Measurements from ENCODE around the gene CDCP1.
"Not testable (repeated sequence)": the region's sequence is repeated elsewhere in the genome, so short reads cannot be mapped to it uniquely, and the experiment has no call there.

Gene CDCP1

DNA sequence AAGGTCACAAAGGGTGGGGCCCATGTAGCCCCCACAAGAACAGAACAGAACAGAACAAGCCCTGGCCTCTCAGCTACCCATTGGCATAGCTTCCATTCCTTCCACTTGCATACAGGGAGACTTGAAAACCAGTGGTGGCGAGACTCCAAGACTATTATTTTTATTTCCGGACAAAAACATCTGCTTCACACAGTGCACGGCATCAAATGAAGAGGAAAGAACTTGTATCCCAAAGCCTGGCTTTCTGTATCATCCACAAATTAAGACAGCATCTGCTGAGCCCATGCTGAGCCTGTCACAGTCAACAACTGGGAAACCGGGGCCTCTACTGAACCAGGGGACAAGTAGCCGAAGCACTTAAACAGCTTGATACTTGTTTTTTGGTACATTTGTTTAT is 64.0 kb downstream of the CDCP1 start:
- DNase-seq: peak; percentile 37

DNA sequence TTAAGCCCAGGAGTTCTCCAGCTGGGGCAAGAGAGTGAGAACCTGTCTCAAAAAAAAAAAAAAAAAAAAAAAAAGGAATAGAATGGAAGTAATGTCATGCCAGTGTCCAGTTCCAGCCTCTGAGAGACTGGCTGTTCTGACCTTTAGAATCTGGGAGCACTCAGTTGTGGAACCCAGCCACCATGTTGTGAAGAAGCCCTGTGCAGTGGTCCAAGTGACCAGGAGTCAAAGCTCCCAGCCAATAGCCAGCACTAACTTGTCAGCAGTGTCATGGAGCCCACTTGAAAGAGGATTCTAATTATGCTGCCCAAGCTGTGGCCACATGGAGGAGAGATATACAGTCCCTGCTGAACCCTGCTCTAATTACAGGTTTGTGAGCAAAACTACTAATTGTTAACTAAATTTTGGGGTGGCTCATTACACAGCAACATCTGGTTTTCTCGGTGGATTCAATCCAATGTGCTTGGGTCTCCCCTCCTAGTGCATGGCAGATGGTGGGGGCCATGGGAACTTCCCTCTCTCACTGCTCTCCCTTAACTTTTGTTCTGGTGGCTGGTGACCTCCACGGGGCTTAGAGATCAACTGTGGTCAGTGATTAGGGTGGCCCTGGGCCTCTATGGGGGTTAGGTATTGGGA is 64.6 kb downstream of the CDCP1 start:
- DNase-seq: no peak

DNA sequence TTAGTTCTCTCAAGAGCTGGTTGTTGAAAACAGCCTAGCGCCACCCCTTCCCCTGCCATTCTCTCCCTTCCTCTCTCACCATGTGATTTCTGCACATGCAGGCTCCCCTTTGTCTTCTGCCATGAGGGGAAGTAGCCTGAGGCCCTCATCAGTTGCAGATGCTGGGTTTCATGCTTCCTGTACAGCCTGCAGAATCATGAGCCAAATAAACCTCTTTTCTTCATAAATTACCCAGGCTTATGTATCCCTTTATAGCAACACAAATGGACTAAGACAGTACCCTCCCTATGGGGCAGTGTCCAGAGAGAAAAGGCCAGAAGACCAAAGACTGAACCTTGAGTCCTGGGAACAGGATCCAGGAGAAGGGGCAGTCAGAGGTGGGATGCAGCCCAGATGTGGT is 65.4 kb downstream of the CDCP1 start:
- no peak for DNase-seq

DNA sequence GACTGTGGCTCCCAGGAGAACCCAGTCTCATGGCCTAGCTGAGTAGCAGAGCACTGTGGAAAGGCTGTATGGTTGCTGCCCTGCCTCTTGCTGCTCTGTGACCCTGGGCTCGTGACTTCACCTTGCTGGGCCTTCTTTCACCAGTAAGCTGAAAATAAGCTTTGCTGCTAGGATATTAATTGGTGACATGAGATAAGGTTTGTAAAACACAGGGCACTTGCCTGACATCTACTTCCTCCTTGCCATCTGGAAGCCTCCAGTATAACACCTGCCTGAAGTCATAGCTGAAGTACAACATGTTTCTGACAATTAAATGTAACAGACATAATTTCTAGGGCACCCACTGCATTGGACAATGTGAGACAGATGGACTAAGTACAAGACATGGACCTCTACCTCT is 66.5 kb downstream of the CDCP1 start:
- no peak for DNase-seq

DNA sequence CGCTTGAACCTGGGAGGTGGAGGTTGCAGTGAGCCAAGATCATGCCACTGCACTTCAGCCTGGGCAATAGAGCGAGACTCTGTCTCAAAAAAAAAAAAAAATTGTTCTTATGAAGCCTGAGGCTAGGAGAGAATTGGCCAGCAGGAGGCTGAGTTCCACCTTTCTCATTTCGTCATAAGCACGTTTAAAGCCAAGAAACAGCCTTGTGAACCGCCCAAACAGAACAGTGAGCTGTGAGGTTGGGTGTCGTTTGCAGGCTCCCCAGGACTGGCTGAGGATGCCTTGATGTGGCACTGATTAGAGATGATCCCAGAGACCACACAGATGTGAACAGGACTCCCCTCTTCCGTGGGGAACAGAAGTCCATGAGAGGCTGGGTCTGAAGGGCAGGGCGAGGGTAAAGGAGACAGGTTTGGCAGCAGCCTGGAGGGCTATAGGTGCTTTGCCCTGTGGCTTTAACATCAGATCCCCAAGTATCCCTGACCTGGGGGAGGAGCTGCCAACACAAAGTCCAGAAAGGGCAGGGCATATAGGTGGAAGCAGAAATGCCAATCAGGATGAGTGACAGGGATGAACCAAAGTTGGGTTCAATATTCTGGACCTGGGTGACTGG is 67.2 kb downstream of the CDCP1 start:
- DNase-seq: no peak

DNA sequence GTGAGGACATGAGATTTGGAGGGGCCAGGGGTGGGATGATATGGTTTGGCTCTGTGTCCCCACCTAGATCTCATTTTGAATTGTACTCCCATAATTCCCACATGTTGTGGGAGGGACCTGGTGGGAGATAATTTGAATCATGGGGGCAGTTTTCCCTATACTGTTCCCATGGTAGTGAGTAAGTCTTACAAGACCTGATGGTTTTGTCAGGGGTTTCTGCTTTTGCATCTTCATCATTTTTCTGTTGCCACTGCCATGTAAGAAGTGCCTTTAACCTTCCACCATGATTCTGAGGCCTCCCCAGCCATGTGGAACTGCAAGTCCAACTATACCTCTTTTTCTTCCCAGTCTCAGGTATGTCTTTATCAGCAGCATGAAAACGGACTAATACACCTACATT is 67.9 kb downstream of the CDCP1 start:
- not testable (repeated sequence) for DNase-seq

DNA sequence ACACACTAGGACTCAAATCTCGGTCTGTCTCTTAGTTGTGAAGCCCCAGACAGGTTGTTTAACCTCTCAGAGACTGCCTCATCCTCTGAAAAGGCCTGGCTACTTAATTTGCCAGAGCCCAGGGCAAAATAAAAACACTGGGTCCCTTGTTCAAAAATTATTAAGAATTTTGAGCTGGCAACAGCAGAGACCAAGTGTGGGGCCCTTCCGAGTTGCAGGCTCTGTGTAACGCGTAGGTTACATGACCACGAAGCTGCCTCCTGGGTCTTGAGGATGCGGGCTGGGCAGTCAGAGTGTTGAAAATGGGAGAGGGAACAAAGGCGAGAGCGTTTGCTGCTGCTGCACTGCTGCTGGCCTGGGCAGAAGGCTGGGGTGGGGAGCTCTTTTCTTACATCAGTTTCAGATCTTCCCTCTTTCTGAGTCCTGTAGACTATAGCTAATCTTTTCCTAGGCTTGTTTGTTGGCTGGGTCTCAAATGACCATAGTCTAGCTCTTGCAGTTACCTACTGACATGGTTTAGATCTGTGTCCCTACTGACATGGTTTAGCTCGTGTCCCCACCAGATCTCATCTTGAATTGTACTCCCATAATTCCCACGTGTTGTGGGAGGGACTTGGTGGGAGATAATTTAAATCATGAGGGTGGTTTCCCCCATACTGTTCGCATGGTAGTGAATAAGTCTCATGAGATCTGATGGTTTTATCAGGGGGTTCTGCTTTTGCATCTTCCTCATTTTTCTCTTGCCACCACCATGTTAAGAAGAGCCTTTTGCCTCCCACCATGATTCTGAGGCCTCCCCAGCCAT is 70.2 kb downstream of the CDCP1 start:
- no peak for DNase-seq

DNA sequence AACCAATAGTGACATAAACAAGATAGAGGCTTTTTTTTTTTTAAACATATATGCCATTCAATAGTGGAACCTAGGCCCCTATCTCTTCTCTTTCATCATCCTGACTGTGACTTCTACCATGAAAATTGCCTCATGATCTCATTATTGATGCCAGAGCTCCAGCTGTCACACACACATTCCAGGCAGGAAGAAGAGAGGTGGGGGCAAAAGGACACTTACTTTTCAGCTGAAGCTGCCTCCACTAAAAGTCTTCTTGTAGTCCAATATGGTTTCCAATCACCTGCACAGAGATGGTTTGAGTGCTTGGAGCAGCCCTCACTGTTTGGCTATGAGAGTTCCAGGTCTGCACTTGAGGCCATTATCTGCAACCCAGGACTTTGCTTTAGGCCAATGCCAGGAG is 75.1 kb downstream of the CDCP1 start:
- no peak for DNase-seq

DNA sequence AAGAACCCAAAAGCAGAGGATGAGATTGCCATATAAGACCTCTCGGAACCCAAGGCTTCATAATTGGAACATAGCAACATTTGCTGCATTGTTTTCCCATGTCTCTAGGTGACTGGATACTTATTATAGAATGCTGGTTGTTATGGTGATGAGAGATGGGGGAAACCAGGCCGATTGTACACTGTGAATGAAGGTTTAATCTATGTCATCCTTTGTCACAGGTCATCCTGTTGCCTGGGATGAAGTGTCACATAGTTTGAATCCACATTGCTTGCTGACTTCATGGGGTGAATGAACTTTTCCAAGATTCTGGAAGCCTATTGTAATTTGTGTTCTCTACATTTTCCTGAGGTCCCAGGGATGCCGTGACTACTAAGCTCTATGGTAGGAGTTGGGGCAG is 78.2 kb downstream of the CDCP1 start:
- DNase-seq: no peak

DNA sequence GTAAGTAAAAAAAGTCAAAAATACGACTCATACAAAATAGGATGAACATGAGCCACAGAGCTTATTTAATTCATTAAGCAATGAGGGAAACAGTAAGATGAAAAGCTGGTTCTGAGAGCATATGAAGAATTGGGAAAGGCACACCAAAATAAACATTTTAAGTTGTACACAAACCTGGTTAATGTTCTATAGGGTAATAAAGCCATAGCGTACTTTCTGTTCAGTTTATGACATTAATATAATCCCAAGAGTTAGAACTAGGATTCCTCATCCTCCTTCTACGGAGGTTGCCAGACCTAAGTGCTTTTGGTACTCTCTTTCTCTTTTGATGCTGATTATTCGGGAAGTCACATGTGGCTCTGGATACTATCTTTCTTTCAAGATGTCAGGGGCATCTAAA is 78.7 kb downstream of the CDCP1 start:
- no peak for DNase-seq

DNA sequence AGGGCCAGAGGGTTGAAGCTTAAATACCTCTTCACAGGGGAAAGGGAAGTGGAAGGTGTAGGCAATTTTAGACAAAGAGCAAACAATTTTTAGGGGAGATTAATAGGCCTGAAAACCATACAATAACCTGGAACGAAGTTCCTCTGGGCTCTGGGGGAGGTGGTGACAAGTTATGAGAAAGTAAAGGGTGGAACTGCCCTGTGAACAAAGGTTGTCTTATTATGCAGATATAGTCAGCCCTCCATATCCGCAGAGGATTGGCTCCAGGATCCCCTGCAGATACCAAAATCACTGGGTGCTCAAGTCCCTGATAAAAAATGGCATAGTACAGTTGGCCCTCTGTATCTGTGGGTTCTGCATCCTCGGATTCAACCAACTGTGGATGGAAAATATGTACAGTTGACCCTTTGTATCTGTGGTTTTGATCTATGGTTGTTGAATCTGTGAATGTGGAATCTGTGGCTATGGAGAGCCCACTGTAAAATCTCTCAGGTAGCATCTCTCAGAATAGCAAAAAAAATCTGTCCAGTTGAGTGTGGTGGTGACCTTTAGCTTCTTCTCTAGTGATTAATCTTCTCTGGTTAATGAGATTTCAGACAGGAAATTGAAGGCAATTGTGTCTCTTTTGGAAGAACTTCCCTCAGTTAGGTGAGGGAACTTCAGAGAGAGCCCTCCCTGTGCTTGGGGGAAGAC is 79.9 kb downstream of the CDCP1 start:
- no peak for DNase-seq

DNA sequence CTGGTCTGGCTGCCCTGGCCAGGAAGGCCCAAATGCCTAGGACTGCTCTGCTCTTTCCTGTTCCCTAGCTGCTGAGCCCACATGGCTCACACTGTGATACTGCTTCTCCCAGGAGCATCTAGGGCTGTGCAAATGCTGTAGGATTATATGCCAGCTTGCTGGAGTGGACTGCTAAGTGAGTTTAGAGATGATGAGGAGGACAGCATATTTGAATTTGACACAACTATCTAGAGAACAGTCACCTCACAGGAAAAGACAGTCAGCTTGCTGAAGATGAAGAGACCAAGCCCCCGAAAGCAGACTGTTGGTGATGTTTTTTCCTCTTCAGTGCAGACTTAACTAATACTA is 80.8 kb downstream of the CDCP1 start:
- no peak for DNase-seq

DNA sequence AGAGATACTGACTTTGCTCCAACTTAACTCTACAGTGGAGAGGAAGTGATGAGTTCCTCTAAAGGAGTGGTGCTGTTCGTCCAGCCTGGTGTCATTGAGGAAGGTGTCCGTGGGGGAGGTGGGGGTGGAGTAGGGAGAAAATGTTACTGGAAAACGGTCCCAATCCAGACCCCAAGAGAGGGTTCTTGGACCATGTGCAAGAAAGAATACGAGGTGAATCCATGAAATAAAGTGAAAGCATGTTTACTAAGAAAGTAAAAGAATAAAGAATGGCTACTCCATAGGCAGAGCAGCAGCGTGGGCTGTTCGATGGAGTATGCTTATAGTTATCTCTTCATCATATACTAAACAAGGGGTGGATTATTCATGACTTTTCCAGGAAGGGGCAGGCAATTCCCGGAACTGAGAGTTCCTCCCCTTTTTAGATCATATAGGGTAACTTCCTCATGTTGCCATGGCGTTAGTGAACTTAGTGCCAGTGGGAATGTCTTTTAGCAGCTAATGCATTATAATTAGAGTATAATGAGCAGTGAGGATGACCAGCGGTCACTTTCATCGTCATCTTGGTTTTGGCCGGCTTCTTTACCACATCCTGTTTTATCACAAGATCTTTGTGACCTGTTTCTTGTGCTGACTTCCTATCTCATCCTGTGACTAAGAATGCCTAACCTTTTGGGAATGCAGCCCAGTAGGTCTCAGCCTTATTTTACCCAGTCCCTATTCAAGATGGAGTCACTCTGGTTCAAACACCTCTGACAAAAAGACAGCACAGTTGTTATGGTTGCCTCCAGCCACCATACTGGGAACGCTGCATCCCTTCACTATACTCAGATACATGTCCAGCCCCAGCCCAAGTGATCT is 81.4 kb downstream of the CDCP1 start:
- DNase-seq: no peak

DNA sequence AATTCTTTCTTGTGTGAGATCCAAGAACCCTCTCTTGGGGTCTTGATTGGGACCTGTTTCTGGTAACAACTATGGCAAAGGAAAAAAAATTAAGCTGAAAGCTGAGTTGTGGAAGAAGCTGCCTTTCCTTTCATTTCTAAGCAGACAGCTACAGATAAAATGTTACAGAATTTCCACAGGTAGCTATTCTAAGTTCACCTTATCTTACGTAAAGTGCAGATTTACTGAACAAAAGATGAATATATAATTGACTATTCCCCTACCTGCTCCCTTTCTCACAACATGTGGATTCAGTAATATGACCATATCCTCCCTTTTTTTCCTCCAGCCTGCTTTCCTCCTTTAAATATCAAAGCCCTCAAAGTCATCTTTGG is 83.5 kb downstream of the CDCP1 start:
- DNase-seq: no peak

DNA sequence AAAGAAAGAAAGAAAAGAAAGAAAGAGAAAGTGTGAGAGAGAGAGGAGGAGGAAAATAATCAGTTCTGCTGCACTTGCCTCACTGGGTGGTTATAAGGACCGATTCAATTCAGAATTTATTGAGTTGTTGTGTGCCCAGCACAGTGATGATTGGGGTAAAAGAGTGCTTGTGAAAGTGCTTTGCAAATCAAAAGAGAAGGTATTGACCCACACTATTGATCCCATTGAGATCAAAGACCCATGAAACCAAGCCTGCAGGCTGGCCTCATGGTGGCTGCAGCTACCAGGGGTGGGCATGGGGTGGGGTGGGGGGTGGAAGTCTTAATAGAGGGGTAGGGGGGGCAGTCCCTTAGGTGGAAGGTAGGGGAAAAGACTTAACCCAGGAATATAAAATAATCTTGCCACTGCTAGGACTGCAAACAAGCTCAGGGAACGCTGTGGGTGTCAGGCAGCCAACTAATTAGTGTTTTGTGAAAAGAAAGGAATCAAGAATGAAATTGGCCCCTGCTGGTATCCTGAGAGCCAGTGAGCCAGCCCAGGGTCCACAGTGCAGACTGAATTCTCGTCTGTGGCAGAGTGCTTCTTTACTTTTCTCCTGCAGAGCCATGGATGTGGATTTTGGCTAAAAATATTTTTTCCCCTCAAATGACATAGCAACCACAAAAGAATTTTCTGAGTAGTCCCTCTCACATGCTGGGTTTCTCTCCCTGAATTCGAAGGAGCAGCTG is 85.8 kb downstream of the CDCP1 start:
- DNase-seq: no peak

DNA sequence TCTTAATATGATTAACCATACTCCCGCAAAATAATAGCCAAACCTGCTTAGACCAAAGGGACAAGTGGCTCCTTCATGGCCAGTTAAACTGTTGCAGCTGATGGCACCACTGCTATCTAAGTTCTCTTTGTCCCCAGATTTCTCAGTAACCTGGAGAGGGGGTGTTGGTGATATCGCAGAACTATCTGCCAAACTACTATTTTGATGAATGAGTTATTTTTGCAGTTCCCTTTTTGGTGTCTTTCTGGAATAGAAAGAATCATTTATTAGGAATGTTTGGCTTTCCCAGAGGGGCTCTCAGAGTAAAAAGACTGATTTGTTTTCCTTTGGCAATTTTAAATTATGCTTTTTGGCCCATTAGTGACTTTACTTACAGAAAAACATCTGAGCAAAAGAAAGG is 87.0 kb downstream of the CDCP1 start:
- DNase-seq: no peak

DNA sequence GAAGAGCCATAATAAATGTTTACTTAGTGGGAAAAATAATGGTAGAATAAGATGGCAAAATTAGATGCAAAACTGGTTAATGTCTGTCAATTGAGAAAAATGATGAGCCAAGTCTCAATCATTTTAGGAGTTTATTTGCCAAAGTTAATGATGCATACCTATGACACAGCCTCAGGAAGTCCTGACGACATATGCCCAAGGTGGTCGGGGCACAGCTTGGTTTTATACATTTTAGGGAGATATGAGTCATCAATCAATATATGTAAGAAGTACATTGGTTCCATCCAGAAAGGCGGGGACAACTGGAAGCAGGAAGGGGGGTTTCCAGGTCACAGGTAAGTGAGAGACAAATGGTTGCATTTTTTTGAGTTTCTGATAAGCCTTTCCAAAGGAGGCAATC is 88.6 kb downstream of the CDCP1 start:
- DNase-seq: no peak

DNA sequence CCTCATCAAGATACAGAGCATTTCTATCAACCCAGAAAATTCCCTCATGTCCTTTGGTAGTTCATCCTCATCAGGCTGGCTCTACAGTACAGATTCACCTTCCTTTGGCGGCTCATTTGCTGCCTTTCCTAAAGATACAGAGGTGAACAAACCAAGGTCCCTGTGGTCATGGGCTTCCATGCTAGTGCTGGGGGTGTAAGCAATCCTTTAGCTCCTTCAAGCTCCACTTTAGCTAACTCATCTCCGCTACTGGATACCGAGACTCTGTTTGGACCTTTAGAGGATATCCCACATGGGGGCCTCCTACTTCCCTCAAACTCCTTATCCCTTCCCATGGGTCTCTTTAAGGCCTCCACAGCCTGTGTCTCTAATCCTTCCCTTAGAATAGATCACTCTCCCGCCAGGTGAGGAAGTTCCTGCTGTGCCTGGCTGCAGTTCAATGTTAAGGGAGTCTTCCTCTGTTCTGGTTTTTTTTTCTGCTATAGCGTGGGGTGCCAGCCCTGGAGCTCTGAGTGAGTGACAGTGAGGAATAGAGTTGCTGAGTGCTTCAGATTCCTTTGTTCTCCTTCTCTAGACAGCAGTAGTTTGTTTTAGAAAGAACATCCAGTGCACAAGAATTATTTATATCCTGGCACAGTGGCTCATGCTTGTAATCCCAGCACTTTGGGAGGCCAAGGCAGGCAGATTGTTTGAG is 89.4 kb downstream of the CDCP1 start:
- DNase-seq: no peak

DNA sequence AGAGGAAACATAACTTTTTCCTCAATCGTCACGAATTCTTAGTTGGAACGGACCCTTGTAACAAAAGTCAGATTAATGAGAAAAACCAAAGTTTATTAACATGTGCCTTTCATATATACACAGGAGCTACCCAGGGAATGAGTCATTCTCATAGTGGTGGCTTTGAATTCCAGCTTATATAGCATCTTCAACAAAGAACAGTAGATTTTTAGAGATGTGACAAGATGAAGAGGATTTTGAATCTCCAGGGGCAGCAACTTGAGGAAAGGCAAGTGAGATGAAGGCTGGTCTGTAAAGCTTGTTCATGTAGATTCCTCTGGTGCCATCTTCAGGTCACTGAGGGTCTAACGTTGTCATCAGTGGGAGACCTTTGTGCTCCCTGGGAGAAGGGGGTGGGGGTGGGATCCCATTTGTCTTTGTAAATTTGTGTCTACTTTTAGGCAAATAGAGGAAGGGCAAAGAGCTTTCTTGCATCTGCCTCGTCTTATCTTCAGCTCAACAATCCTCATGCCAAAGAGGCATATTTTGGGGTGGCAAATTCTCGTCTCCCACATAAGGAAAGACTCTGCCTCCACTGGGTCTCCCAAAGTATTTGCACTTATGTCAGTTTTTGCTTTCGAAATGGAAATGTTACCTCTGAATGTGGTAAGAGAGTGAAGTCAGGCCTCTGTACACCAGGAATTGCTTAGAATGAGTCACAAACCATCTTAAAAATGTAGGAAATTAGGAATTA is 90.6 kb downstream of the CDCP1 start:
- no peak for DNase-seq

DNA sequence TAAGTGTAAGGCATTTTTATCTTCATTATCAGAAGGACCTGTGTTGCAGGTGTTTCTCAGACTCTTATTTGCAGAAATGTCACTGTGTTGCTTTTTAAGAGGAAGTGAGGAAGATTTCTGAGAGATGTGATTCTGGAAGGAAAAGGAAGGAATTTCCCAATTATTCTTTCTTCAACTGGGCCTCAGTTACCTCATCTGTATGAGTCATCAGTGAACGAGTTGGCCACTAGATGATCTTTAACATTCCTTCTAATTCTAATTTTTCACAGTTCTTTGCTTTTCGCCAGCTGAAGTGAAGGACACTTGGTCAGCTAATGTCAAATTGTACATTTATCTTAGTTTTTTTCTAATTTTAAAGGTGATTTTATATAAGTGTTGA is 91.2 kb downstream of the CDCP1 start:
- no peak for DNase-seq
